Measurements from ENCODE around the gene LETM1. TPM values are rescaled to one million over a fixed set of nuclear protein-coding genes. Genes with fewer than 3 reads are reported as not detected.

The LETM1 gene
- total and polyA plus RNA-seq, 8 donors = 5.3 to 255 (median 52.1) TPM

GRCh38 chr4:1808851-1809753, 46.9 kb downstream of the LETM1 start:
- TF ChIP-seq POLR2A (IDR thresholded peaks at IDR 0.05) (no peak), CTCF (IDR thresholded peaks at IDR 0.05) (no peak), POLR2AphosphoS5 (IDR thresholded peaks at IDR 0.05) (no peak), EP300 (IDR thresholded peaks at IDR 0.05) (no peak)
- WGBS, 5 donors = 69 to 83% (median 75%) methylated on average over 8 to 11 of the region's 11 CpGs
- Histone ChIP-seq H3K9me3 (no peaks in the 10 kb centered on the region), H3K4me3 (no peak overlapping the region), H3K27me3 (no peaks in the 10 kb centered on the region), H3K4me1 (no peaks in the 10 kb centered on the region), H3K27ac (no peak overlapping the region), H3K36me3 (peaks cover 11 to 45% (median 40%) of the 10 kb centered on the region in 4 donors)
- no peak for DNase-seq
- intact Hi-C loops (cut with DNase I; ENCODE audit: low total_unique reads) = no loop called here

GRCh38 chr4:1808396-1808795, 47.6 kb downstream of the LETM1 start:
- no peak for TF ChIP-seq POLR2AphosphoS5 (IDR thresholded peaks at IDR 0.05)
- no peak for TF ChIP-seq EP300 (IDR thresholded peaks at IDR 0.05)
- no peak for TF ChIP-seq POLR2A (IDR thresholded peaks at IDR 0.05)
- TF ChIP-seq CTCF (IDR thresholded peaks at IDR 0.05) = no peak
- H3K27ac ChIP-seq = no peak overlapping the region
- H3K4me3 ChIP-seq = no peak overlapping the region
- intact Hi-C loops (cut with DNase I; ENCODE audit: low total_unique reads) = no loop called here
- H3K27me3 ChIP-seq = no peaks in the 10 kb centered on the region
- no peak for DNase-seq
- 83 to 89% (median 84%) methylated on average over 6 of the region's 6 CpGs for WGBS, 5 donors
- no peaks in the 10 kb centered on the region for H3K9me3 ChIP-seq
- H3K36me3 ChIP-seq = peaks cover 5 to 42% (median 37%) of the 10 kb centered on the region in 4 donors
- H3K4me1 ChIP-seq = no peaks in the 10 kb centered on the region

- intact Hi-C loops (cut with DNase I; ENCODE audit: low total_unique reads) = no loop called here
- Histone ChIP-seq H3K9me3 (no peaks in the 10 kb centered on the region), H3K27ac (no peak overlapping the region), H3K4me1 (peaks cover 0 to under 1% (median 0%) of the 10 kb centered on the region in 4 donors), H3K36me3 (peaks cover 0 to 35% (median 27%) of the 10 kb centered on the region in 4 donors), H3K27me3 (no peaks in the 10 kb centered on the region), H3K4me3 (no peak overlapping the region)
- WGBS, 5 donors = 76 to 100% (median 79%) methylated on average over 2 to 16 of the region's 16 CpGs
- no peak for DNase-seq
- no peak for TF ChIP-seq POLR2A (IDR thresholded peaks at IDR 0.05)
- no peak for TF ChIP-seq CTCF (IDR thresholded peaks at IDR 0.05)
- no peak for TF ChIP-seq POLR2AphosphoS5 (IDR thresholded peaks at IDR 0.05)
- no peak for TF ChIP-seq EP300 (IDR thresholded peaks at IDR 0.05)
Observed at GRCh38 chr4:1807332-1807777, 48.6 kb downstream of the LETM1 start.

- DNase-seq = no peak
- whole genome bisulfite sequencing, 5 donors = 84 to 95% (median 87%) methylated on average over 13 to 41 of the region's 41 CpGs
- Histone ChIP-seq H3K4me3 (no peak overlapping the region), H3K36me3 (peaks cover 0 to 34% (median 23%) of the 10 kb centered on the region in 4 donors), H3K4me1 (peaks cover 0 to 6% (median 0%) of the 10 kb centered on the region in 4 donors), H3K27ac (no peak overlapping the region), H3K27me3 (no peaks in the 10 kb centered on the region), H3K9me3 (no peaks in the 10 kb centered on the region)
- TF ChIP-seq CTCF (IDR thresholded peaks at IDR 0.05) (no peak), POLR2AphosphoS5 (IDR thresholded peaks at IDR 0.05) (no peak), EP300 (IDR thresholded peaks at IDR 0.05) (no peak), POLR2A (IDR thresholded peaks at IDR 0.05) (no peak)
- intact Hi-C loops (cut with DNase I; ENCODE audit: low total_unique reads) = no loop called here
Observed at GRCh38 chr4:1806596-1807331, 49.2 kb downstream of the LETM1 start.

Measured in stomach (tissue), 9 donors.